PFSK-1 (cell line): Measurements from ENCODE around the gene SPINT2.

Experiments used
- FOXP2 ChIP-seq: optimal IDR thresholded peaks from 2 replicates; pipeline ENCODE3; 2011; ENCODE audit warnings: borderline replicate concordance, control low read depth, inconsistent platforms; ENCODE audit not compliant: insufficient read depth; ENCODE audit errors: extremely low read length, extremely low read depth
- POLR2AphosphoS5 ChIP-seq: IDR thresholded peaks from 2 replicates; pipeline ENCODE4 v1.6.1; 2012; ENCODE audit warnings: low read depth, mild to moderate bottlenecking, control low read depth, low read length, moderate library complexity
- REST ChIP-seq, 2 experiments: IDR thresholded peaks; 2 replicates each; pipeline versions ENCODE4 v1.6.1 to v1.8.0; 2011 to 2012; ENCODE audit warnings: low read depth in 2 of 2, low read length in 2 of 2, control low read depth in 1 of 2, inconsistent platforms in 1 of 2, mild to moderate bottlenecking in 1 of 2, moderate library complexity in 1 of 2; ENCODE audit not compliant: insufficient read depth in 1 of 2
- SIN3A ChIP-seq: IDR thresholded peaks from 2 replicates; pipeline ENCODE4 v1.6.1; 2012; ENCODE audit warnings: mild to moderate bottlenecking, low read length, moderate library complexity, borderline replicate concordance; ENCODE audit not compliant: insufficient read depth
- TAF1 ChIP-seq: IDR thresholded peaks from 2 replicates; pipeline ENCODE4 v1.6.1; 2012; ENCODE audit warnings: low read length, control low read depth, borderline replicate concordance; ENCODE audit not compliant: insufficient read depth

GRCh38 chr19:38268539-38268938 lies 4.2 kb downstream of the SPINT2 start:
- TF ChIP-seq REST (IDR thresholded peaks at IDR 0.05; ENCODE audit: insufficient read depth in 1 of 2, low read depth in 2 of 2, low read length in 2 of 2), result no peak
- no peak for TF ChIP-seq POLR2AphosphoS5
- no peak for TF ChIP-seq TAF1
- no peak for TF ChIP-seq FOXP2
- TF ChIP-seq SIN3A, result no peak
